Measurements from ENCODE around the gene SLC66A3.
A peak's percentile ranks its signal among the peaks of the same experiment; 100 is the strongest.
"Not testable (repeated sequence)": the region's sequence is repeated elsewhere in the genome, so short reads cannot be mapped to it uniquely, and the experiment has no call there.

Gene SLC66A3

GRCh38 chr2:11165046-11165445 is 9.8 kb downstream of the SLC66A3 start:
- DNase-seq = not testable (repeated sequence)

GRCh38 chr2:11166476-11166875 is 11.2 kb downstream of the SLC66A3 start:
- DNase-seq = no peak

GRCh38 chr2:11168488-11168887 is 13.2 kb downstream of the SLC66A3 start:
- no peak for DNase-seq

- no peak for DNase-seq
Measured at GRCh38 chr2:11169333-11169732, 14.1 kb downstream of the SLC66A3 start.

GRCh38 chr2:11174222-11174621 is 19.0 kb downstream of the SLC66A3 start:
- no peak for DNase-seq

DNA sequence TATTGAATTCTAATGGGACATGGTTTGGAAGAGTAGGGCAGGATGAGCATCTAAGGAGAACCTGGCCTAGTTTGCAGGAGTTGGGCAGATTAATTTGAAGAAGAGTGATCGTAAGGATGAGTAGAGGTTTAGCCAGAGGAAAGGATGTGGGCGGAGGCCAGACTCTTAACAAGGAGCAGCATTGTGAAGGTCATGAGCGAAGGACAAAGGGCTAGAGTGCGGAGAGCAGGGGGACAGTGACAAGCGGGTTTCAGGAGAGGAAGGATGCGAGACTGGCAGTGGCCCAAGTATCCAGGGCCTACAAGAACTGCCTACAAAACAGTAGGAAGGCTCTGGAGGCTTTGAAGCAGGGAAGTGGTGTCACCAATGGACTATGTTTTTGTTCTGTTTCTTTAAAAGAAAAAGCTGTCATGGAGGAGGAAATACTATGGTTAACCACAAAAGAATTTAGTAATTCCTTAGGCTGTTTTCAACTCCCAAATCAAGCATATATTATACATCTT is 20.1 kb downstream of the SLC66A3 start:
- peak; percentile 83 for DNase-seq

- peak; percentile 34 for DNase-seq
Measured at GRCh38 chr2:11177871-11178690, 22.8 kb downstream of the SLC66A3 start.

- DNase-seq = no peak
Measured at GRCh38 chr2:11179196-11179595, 23.9 kb downstream of the SLC66A3 start.

DNA sequence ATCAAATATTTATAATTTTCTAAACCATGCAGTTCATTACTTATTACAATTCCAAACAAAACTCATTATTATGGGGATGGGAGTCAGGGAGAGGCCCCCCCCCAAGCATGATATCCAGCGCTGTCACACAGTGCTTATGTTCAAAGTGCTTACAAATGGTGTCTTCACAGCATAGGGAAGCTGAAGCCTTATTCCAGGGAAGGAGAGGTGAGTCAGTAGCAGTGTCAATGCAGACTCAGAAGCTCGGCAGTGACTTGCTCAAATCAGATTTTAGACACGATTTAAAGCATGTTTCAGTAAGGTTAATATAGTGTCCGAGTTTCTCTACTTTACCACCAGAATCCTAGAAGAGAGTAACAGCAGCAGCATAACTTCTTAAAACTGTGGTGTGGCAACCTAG is 24.6 kb downstream of the SLC66A3 start:
- DNase-seq = no peak

DNA sequence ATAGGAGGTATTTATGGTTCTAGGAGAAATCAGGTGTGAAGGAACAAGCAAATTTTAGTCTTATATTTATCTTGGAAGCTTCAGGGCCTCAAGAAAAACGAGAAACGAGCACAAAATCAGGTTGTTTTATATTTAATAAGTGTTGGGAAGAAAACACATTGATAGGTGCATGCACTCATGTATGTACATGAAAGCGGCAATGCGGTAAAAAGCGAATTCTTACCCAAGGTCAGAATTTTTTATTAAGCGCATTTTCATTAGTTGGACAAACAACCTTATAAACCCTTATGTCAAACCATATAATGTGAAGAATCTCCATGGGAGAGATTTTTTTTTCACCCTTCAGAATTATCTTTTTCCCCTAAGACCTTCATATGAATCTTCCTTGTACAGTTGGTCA is 25.4 kb downstream of the SLC66A3 start:
- no peak for DNase-seq

- no peak for DNase-seq
Measured at GRCh38 chr2:11182951-11183350, 27.7 kb downstream of the SLC66A3 start.

GRCh38 chr2:11186145-11186544 is 30.9 kb downstream of the SLC66A3 start:
- DNase-seq = no peak

DNA sequence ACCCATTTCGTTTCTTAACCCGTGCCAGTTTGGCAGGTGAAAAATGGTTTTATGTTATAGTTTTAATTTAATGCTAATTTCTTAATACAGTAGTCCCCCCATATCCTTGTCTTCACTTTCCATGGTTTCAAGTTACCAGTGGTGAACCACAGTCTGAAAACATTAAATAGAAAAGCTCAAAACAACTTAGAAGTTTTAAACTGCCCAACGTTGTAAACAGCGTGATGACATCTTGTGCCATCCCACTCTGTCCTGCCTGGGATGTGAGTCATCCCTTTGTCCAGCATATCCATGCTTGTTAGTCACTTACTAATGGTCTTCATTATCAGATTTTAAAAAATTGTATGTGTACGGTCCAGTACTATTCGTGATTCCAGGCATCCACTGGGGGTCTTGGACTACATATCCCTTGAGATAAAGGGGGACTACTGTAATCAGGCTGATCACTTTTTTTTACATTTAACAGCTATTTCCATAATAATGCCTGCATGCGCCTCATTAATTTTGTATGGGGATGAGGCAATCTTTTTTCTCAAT is 31.9 kb downstream of the SLC66A3 start:
- peak; percentile 54 for DNase-seq

- no peak for DNase-seq
Measured at GRCh38 chr2:11187731-11188130, 32.5 kb downstream of the SLC66A3 start.

- no peak for DNase-seq
Measured at GRCh38 chr2:11196246-11196645, 41.0 kb downstream of the SLC66A3 start.

DNA sequence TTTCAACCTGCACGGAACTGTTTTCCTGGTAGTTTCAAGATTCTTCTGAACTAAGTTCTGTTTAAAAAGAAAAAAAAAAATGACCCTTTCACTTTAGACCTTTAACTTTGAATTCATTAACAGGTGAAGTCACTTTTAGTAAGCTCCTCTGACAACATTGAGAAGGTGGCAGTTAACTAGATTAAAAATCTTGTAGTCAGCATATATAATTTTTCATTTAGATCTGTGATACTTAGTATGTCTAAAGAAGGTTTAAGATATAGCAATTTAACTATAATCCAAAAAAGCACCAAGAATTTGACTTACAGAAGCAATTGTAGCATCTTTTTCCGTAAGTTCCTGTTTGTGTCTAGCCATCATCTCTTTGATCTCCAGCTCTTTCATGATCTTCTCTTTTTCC is 45.4 kb downstream of the SLC66A3 start:
- no peak for DNase-seq

DNA sequence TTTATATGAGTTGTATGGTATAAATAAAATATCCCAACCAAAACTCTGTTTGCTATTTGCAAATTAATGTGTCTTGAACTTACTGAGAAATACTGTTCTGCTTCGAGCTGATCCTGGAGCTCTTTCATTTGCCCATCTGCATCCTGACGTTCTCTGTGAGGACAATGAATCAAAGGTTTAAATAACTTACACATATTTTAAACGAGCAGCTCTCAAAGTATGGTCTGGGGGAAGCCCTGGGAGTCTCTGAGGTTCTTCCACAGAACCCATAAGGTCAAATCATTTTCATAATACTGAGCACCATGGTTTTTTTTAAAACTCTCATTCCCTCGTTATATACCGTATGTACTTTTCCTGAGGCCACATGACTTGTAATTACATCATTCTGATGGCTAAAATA is 46.7 kb downstream of the SLC66A3 start:
- no peak for DNase-seq

DNA sequence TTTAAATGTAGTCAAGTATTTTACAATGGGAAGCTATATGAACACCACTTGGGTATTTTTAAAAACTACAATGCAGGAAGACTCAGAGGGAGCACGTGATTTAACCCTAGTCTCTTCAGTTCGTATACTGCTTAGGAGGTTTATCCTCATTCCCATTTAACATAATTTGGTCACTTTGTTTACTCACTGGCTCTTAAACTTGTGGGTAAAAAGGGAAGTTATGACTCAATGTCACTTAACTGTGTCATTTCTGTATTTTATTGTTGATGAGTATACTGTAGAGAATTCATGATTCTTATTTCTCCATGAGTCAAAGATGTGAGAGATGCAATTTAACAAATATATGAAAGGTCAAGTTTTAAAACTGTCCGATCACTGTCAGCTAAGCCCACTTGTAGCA is 48.2 kb downstream of the SLC66A3 start:
- DNase-seq = peak; percentile 76

DNA sequence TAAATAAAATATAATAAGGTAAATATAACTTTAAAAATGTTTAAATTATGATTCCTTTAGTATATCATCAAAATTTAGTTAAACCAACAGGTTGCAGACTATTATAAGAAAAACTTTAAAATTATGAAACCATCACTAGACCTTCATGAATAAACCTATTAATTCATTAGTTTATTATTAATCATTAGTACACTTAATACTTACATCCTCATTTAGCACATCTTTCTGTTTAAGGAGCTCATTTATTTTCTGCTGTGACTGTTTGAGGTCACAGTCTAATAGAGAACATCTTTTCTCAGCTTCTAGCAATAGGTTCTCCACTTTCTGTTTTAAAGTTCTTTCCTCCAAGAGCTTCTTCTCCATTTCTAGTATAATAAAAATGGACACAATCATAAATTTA is 52.8 kb downstream of the SLC66A3 start:
- no peak for DNase-seq

GRCh38 chr2:11212645-11213044 is 57.4 kb downstream of the SLC66A3 start:
- DNase-seq = peak; percentile 9

GRCh38 chr2:11213090-11213638 is 57.9 kb downstream of the SLC66A3 start:
- peak; percentile 64 for DNase-seq

DNA sequence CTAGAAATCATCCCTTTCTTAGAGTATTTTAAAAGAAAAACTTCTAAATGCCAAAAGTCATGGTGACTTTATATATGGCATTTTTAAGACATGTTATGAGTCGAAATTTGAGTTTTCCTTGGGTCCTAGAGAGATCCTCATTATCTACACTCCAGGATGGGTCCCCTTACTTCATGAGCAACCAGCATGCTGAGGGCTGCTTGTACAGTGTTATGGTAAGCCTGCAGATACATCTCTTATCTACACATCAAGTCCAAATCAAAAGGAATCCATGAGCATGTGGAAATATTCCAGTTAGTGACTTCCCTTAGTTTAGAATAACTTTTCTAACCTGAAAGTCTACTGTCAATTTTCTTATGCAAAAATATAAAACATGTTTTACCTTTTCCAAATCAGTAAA is 58.7 kb downstream of the SLC66A3 start:
- no peak for DNase-seq

GRCh38 chr2:11214770-11215169 is 59.5 kb downstream of the SLC66A3 start:
- no peak for DNase-seq

- DNase-seq = no peak
Measured at GRCh38 chr2:11215407-11215806, 60.1 kb downstream of the SLC66A3 start.

Data from fibroblast of skin of right biceps (primary cell).